Kasumi-1 (cell line): ENCODE data around the gene PRKG1.
"Not testable (repeated sequence)": the region's sequence is repeated elsewhere in the genome, so short reads cannot be mapped to it uniquely, and the experiment has no call there.

Experiments used
- DNase-seq, 2 experiments: peaks; one replicate each; lab custom pipeline; 2025; lab: John Stamatoyannopoulos, UW

The PRKG1 gene

DNA sequence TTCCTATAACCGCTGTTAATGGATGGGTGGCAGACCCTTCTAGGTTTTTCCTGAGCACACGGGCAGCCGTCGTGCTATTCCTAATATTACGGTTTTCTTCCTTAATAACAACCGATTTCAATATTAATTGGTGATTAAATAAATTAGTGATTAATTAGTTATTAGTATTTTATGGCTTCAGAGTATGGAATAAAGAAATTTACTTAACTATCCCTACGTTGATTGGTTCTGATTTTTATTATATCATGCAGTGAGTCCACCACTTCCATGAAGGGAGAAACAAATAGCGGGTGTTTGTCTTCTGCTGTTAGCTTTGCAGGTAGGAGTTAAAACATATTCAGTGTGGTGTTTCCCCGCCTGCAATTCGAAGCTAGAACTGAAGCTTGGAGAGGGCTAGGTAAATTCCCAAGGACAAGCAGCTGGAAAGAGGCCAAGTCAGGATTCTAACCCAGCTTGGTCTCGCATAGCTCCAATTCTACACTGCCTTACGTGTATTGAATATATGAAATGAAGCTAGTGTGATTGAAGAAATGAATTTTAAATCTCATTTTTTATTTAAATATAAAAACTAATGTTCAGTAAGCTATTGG, 626.0 kb downstream of the PRKG1 start:
- DNase-seq: no peak

DNA sequence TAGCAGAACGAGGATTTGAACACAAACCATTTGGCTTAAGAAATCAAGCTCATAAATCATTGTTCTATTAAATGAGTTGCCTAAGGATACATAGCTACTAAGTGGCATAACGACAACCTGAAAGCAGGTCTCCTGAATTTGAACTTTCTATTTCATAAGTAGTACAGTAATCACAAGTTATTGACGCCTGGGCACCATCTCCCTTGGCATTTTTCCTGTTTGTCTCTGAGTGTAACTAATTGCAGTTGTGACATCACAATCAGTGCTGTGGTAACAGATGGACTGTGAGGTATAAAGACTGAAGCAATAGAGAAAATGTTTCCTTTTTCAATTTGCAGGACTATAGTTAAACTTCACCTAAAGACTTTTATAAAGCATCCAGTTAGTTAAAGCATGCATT, 631.5 kb downstream of the PRKG1 start:
- DNase-seq: no peak

DNA sequence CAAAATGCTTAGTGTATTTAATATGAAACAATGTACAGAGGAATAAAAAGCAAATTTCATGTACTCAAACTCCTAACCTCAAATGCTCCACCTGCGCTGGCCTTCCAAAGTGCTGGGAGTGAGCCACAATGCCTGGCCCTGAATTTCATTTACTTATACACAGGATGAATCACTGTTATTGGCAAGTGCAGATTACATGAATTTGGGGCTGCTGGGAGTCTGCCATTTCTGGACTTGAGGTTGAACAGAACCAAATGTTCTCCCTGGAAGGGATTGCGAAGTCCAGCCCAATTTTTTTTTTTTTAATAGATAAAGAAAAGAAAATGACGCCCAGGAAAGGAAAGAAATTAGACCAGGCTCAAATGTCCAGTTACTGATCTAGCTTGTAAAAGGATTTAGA, 631.9 kb downstream of the PRKG1 start:
- DNase-seq: no peak

DNA sequence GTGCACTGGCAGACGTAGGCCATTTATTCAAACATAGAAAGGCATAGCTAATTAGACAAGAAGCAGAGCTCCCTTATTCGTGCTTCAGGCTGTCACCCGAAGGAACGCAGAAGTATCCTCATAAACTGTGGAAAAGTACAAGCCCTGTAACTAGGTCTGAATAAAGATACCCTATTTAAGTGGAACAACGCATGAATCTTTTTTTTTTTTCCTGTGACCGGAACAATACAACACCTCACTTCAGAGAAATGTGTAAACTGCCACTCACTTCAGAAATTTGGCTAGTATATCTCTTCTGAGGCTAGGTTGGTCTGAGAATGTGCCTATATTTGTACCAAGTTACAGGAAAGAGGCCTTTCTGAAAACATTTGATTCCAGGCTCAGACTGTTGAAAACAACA, 633.1 kb downstream of the PRKG1 start:
- no peak for DNase-seq

DNA sequence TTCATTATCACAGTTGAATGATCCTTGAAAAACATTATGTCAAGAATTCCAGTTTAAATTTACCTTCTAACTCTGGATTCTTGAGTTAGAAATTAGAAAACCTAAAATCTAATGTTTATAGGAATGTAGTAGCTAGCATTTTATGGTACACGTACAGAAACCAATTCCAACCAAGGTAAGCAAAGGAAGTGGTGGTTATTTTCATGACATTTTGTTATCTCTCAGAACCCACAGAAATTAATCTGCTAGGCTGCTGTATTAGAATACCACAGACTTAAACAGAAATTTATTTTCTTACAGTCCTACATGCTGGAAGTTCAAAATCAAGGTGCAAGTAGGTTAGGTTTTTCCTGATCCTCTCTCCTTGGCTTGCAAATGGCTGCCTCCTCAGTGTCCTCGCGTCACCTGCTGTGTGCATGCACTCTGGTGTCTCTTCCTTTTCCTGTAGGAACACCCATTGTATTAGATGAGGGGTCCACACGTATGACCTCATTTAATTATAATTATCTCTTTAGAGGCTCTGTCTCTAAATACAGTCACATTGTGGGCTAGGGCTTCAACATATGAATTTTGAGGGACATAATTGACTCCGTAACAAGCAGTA, 633.6 kb downstream of the PRKG1 start:
- DNase-seq: no peak

DNA sequence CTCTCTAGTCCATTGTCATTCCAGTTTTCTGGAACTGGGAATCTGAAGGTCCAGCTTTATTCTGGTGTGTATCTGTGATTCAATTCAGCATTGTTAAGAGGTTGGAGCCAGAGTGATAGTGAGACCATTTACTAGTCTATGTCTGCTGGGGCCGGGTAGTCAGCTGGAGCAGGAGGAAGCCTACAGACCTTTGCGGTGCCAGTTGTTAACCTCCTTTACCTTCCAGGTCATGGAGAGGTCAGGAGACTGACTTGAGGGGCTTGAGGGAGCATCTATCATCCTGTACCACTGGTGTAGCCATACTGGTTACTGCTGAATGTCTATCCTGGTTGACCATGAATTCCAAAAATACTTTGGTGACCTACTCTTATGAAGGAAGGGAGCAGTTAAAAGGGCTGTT, 634.3 kb downstream of the PRKG1 start:
- no peak for DNase-seq

DNA sequence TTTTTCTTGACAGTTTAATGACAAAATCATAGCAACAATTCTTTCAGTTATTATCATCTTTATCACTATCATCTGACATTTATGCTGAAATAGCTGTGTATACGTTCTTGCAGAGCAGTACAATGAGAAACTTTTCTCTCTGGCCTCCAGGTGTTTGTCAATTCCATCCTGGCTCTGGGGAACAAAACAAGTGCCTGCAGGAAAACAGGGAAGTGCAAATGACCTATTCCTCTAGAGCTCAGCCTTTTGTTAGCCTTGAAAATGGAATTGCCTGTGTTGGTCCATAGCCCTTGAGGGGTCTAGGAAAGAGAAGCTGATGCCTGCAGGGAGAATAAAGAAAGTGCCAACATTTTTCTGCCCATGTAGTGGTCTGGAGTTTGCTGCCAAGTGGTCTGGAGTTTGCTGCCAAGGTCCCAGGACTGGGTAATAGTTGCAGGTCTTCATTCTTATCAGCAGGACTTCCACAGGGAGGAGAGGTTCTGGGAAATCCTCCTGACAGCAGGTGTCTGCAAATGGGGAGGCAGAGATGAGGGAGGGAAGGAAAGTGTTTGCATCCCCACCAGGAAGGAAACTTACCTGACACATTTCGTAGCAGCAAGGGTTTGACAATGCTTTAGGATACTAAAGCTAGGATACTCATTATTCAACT, 635.2 kb downstream of the PRKG1 start:
- no peak for DNase-seq

DNA sequence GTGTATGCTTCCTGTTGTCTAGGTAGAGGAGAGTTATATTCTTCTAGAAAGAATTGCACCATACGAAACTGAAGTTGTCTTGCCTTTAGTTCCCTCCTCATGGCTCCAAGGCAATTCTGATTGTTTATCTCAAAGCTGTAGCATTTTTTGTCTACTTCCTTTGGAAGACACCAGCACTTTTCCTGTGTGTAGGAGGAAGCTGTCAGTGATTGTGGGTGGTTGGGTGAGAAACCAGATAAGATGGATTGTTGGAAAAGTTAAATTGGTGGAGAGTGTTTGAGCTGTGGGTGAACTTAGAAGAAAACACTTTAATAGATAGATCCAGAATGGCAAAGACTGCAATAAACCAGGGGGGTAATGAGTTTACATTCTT, 637.2 kb downstream of the PRKG1 start:
- no peak for DNase-seq

DNA sequence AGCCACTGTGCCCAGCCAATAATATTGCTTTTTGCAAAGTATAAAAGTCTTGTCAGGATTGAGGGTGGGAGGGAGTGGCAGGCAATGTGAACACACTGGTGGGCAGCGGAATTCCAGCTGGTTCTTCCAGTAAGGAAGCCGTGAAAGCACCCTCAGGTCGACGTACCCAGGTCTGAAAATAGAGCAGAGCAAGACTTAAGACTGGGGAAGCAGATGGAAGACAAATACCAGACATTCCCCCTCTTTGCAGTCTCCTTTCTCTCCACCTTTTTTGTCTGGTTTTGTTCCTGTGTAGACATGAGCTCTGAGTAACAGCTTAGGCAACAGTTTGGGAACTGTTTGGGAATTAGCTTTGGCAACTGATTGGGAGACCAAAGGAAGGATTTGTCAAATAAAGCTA, 642.7 kb downstream of the PRKG1 start:
- DNase-seq: no peak

DNA sequence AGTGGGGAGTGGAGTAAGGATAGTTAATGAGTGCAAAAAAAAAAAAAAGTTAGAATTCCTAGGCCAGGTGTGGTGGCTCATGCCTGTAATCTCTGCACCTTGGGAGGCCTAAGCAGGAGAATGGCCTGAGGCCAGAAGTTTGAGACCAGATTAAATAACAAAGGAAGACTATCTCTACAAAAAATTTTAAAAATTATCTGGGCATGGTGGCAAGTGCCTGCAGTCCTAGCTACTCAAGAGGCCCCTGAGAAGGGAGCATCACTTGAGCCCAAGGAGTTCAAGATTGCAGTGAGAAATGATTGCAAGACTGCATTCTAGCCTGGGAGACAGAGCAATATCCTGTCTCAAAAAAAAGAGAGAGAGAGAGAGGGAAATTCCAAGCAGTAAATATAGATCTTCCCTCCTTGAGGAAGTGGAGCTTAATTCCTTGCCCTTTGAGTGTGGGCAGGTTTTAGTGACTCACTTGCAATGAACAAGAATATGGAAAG, 644.6 kb downstream of the PRKG1 start:
- no peak for DNase-seq

DNA sequence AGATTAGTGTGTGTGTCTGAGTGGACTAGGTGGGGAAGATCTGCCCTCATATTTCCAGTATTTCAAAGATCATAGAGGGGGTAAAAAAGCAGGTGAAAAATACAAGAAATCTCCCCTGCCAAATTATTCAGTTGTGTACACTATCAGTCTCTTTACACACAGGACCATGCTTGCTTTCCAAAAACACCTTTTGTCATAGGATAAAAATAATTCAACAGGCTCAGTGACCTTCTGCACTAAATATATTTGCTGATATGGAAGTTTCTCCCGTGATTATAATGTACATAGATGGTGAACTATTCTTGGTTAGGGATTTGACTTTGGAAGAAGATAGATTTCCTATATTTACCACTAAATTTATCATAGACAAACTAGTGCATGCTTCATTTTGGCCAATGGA, 649.8 kb downstream of the PRKG1 start:
- no peak for DNase-seq

DNA sequence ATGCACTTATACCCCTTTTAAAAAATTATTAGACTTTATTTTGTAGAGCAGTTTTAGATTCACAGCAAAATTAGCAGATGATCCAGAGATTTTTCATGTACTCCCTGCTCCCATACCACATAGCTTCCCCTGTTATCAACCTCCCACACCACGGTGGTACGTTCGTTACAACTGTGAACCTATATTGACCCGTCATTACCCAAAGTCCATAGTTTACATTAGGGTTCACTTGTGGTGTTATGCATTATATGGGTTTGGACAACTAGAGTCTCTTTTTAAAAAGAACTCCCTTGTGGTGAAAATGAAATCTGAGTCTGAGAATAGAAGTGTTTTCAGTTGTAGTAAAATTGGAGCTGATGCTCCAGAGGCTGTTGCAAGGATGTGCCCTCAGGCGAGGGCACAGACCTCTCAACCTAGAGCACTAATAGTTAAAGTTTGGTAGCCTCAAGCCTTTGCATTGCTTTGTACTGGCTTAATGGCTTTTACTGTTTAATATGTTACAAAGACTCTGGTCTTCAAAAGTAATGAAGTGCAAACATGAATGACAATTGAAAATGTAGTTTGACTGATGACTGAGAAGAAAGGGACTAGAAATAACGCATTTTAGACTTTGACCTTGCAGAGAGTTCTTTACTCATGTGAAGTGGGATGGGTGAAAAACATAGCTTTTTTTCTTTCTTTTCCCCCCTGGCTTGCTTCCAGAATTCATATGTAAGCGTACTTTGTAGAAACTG, 655.7 kb downstream of the PRKG1 start:
- no peak for DNase-seq

DNA sequence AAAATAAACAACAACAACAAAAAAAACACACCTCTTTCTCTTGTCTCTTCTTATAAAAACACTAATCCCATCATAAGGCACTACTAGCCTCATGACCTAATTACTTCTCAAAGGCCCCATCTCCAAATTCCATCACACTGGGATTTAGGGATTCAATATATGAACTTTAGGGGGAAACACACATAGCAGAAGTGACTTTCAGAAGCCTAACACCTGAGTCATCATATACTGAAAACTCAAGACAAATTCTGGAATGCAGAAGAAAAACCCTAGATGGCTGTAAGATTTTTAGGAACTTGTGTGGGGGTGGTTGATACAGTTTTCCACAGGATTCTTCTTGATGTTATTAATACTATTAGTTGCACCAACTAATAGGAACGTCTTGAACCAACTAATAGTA, 658.8 kb downstream of the PRKG1 start:
- no peak for DNase-seq

DNA sequence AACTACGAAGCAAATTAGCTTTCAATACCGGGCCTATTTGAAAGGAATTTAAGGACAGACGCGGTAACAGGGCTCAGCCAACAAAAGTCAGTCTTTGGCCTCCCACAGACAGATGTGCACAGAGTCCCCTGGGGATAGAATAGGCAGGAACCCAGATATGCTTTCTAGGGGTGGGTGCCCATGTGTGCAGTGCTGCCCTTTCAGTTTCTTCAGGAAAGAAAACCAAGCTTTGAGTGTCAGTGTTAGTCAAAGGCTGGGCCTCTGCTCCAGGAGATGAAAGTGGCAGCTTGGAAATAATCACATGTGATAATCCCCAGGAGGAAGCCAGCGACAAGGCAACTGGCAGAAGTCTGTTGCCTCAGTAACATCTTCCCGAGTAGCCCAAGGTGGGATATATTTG, 668.9 kb downstream of the PRKG1 start:
- no peak for DNase-seq

DNA sequence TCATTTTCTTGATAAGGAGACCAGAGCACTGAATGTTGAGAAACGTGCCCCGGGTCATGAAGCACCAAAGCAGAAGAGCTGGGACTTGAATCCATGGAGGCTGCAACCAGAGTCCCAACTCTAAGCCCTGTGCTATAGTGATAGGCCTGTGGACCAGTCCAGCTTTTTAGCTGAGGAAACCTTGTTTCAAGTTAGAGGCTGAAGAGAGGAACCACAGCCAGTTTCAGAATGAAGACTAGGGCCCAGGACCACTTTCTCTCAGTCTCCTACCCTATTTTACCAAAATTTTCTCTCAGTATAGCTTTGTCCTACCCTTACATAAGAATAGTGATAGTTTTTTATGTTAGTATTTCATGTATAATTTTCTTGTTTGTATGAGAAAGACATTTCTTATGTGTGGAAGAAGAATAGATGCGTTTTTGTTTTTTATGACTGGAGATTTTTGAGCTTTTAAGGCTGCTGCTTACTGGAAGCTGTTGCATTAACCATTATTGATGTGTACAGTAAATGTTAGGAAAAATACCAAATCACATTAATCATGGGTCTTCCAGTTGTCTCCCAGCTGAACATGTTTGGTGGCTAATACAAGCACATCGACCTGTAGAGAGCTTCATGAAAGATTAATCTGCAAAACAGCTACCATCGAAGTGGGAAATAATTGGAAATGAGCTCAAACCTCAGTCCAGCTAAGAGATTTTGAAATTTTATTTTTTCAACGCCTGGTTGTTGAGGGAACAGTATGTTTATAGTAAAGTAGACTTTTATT, 670.1 kb downstream of the PRKG1 start:
- no peak for DNase-seq

DNA sequence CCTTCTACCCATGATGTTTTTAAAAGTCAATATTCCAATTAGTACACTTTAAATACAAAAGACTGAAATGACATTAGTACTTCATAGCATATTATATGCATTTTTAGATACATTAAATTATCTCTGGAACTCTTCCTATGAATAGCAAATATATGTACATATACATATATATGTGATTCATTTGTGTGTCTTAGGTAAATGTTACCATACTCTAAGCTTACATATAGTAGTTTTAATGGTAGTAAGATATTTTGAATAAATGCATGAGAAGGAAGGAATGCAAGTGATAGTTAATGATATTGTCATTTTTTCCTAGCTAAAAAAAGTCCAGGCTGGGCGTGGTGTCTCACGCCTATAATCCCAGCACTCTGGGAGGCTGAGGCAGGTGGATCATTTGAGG, 671.1 kb downstream of the PRKG1 start:
- no peak for DNase-seq

DNA sequence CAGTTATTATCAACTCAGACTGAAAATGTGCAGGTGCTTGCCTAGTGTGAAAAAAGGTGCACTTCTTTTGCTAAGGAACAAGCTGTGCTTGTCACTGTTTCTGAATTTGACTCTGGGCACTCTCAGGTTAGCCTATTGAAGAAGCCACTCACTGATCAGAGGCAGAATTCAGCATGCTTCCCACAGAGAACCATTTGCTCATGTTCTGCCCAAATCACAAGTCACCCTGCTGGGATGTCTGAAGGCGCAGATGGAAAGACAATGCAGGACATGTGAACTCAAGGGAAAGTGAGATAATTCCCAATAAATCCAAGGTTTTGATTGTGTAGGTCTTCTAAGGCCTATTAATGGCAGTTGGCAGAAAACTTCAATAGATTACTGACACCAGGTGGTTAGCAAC, 672.9 kb downstream of the PRKG1 start:
- no peak for DNase-seq

DNA sequence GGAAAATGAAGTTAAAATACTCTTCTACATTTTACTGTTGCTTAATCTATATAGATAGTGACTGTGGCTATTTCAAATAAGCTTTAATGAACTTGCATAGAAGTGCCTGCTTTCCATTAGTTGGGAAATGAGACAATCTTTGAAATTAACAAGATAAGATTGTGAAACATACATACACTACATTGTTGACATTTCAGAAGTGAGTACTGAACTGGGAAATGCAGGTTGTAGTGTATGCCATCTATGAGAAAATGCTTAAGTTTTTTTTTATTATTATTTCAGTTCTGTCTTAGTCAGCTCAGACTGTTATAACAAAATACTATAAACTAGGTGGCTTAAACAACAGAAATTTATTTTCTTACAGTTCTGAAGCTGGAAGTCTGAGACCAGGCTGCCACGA, 674.7 kb downstream of the PRKG1 start:
- DNase-seq: no peak

DNA sequence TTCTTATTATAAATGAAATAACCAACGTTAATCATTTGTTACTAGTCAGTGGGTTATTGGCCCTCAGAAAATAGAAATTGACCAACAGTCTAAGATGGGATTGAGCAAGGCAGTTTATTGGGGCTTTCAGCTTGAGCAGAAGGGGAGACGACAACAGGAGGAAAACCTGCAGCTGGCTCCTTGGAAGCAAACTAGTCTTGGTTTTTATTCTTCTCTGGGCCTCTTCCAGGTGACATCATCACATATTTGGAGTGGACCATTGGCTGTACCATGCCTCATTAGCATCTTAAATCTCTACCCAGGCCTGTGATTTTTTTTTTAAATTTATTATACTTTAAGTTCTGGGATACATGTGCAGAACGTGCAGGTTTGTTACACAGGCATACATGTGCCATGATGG, 684.1 kb downstream of the PRKG1 start:
- no peak for DNase-seq

DNA sequence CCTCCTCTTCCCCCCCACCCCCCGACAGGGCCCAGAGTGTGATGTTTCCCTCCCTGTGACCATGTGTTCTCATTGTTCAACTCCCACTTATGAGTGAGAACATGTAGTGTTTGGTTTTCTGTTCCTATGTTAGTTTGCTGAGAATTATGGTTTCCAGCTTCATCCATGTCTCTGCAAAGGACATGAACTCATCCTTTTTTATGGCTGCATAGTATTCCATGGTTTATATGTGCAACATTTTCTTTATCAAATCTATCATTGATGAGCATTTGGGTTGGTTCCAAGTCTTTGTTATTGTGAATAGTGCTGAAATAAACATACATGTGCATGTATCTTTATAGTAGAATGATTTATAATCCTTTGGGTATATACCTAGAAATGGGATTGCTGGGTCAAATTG, 684.6 kb downstream of the PRKG1 start:
- DNase-seq: not testable (repeated sequence)

DNA sequence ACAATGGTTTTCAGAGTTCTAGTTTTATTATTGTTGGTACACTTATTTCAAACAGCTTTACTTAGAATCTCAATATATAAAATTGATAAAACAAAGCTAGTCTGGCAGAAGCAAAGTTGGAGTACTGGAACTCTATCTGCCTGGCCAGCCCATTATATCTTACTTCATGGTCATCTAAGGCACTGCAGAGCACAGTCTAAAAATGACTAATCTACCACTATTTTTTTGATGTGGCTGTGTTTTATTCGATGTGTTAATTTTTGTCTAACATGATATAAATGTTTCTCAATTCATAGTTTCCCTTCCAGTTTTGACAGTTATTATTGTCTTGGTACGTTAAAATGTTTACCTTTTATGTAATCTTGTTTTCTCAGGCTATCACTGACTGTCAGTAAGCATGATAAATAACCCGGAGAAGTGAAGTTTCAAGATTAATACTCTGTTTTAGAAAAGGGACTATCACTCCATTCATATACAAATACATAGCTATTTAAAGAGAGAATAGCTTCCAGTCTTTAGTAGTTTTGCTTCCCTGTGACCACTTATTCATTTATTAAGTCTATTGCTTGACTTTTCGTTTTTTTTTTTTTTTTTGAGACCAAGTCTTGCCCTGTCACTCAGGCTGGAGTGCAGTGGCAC, 685.7 kb downstream of the PRKG1 start:
- no peak for DNase-seq
